GM19099 (cell line): Measurements from ENCODE around the gene RTN4.

Experiments
- POLR2A ChIP-seq: IDR thresholded peaks from 3 replicates; pipeline ENCODE4 v1.6.1; 2011; ENCODE audit warnings: low read depth; ENCODE audit not compliant: insufficient read length; ENCODE audit errors: extremely low read depth

Gene RTN4

DNA sequence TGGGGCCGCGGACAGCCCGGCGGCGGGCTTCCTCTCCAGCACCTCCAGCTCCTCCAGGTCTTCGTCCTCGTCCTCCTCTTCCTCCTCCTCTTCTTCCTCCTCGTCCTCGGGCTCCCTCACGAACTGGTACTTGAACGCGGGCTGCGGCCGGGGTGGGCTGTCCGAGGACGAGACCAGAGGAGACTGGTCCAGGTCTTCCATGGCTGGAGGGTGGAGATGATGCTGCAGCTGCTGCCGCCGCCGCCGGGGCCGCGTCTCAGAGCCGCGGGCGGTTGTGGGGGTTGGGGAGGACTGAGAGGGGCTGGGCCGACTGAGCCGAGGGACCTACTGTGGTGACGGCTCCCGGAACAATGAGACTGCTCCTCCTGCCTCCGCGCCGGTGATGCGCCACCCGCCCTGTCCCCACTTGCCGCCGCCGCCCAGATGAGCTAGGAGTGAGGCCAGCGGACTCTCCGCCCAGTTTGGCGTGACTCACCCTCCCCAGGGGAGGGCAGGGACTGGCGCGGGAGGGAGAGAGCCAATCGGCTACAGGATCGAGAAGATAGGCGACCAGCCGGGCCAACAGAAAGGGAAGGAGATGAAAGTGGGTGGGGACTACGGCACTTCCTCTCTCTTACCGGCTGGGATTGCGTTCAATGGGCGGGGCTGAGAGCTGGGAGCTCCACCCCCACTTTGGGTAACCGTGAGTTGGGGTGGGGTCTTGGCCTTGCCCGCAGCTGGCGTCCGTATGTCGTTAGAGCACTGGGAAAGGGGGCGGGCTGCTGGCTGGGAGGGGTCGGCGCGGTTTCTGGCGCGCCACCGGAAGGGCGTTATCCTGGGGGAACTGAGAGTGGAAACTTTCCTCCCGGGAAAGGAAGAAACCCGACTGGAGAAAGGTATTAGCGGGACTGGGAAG lies at the start of gene RTN4:
Gene RTN4 (minus strand): TSS at position 352 of the 895 bp plus-strand sequence. CDS start 151 bp downstream, at position 201.
- TF ChIP-seq POLR2A, result peak; percentile 97

DNA sequence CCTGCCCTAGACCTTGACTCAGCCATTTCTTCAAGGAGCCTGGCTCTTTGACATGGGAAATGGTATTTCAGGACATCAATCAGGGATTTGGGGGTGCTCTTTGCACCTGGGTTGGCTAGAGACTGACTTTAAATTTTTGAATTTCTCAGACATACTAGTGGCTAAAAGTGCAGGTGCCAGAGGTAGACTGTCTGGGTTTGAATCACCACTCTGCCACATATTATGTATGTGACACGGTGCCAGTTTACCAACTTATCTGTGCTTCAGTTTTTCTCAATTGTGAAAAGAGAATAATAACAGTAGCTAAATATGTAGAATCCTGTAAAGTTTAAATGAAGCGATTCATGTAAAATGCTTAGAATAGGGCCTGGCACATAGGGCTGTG lies 49.2 kb upstream of the RTN4 start:
- TF ChIP-seq POLR2A, result no peak

GRCh38 chr2:55097461-55098410 lies 47.5 kb upstream of the RTN4 start:
- TF ChIP-seq POLR2A, result no peak

DNA sequence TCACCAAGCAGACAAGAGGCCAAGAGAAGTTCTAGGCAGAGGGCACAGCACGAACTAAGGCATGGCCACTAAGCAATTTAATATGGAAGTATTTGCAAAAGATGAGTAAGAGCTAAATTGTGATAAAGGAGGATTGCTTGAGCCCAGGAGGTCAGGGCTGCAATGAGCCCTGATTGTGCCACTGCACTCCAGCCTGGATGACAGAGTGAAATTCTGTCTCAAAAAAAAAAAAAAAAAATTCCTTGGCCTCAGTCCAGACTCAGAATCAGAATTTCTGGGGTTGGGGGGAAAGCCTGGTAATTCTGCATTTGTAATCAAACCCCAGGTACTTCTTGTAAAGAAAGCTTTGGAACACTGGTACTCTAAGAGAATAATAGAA lies 46.8 kb upstream of the RTN4 start:
- no peak for TF ChIP-seq POLR2A

DNA sequence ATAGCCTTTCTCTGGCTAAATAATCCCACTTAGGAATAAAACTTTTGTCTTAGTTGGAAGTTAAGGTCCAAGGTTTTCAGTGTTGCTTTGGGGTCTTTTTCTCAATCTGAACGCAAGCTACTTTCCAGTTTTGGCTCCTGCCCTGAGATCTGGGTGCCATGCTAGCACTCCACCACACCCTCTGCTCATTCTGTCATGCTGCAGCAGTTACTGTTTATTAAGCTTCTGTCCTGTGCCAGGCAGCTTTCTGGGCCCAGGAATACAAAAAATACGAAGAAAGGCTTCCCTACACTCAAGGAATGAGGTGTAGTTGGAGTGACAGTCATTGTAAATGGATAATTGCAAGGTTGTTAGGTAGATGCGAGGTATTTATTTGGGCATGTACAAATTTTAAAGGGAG lies 46.3 kb upstream of the RTN4 start:
- TF ChIP-seq POLR2A, result no peak

DNA sequence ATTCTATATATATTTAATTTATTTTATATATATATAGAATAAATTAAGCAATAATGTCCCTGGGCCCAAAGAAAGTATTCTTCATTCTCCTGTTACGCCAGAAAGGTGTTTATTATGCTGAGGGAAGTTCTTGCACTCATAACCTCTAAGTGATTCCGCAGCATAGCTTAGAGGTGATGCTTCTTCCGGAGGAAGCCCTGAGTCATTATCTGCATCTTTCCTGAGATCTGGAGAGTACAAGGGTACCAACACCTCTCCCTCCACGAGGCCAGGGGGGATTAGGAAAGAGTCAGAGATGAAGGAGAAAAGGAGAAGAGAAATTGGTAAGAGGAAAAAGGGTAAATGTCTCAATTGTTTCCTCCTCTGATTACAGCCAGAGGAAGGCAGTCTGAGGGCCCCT lies 43.1 kb upstream of the RTN4 start:
- no peak for TF ChIP-seq POLR2A

- TF ChIP-seq POLR2A, result no peak
These were observed 42.2 kb upstream of the RTN4 start for GRCh38 chr2:55092439-55092838.

- TF ChIP-seq POLR2A, result no peak
These were observed 40.5 kb upstream of the RTN4 start for GRCh38 chr2:55090702-55091101.

GRCh38 chr2:55089726-55090125 lies 39.5 kb upstream of the RTN4 start:
- TF ChIP-seq POLR2A, result no peak

- no peak for TF ChIP-seq POLR2A
These were observed 38.1 kb upstream of the RTN4 start for GRCh38 chr2:55088400-55088799.

- TF ChIP-seq POLR2A, result no peak
These were observed 37.7 kb upstream of the RTN4 start for GRCh38 chr2:55087936-55088335.

GRCh38 chr2:55087501-55087900 lies 37.2 kb upstream of the RTN4 start:
- no peak for TF ChIP-seq POLR2A

- no peak for TF ChIP-seq POLR2A
These were observed 35.1 kb upstream of the RTN4 start for GRCh38 chr2:55085113-55086040.

- no peak for TF ChIP-seq POLR2A
These were observed 34.4 kb upstream of the RTN4 start for GRCh38 chr2:55084641-55085040.
